HEK293 (cell line): ENCODE data around the gene TAX1BP1.

Experiments
- CTCF ChIP-seq: fragments of 450-650 bp; formaldehyde crosslinking; IDR thresholded peaks from 2 replicates; pipeline ENCODE4 v1.5.1; 2016; ENCODE audit warnings: missing biosample characterization, missing genetic modification characterization
- KLF16 ChIP-seq: fragments of 450-650 bp; formaldehyde crosslinking; IDR thresholded peaks from 2 replicates; pipeline ENCODE4 v1.5.1; 2017; ENCODE audit warnings: missing biosample characterization, missing genetic modification characterization
- ZBTB1 ChIP-seq: fragments of 450-650 bp; formaldehyde crosslinking; IDR thresholded peaks from 2 replicates; pipeline ENCODE4 v1.5.1; 2016; ENCODE audit warnings: missing biosample characterization, missing genetic modification characterization
- ZBTB26 ChIP-seq: fragments of 450-650 bp; formaldehyde crosslinking; optimal IDR thresholded peaks from 2 replicates; pipeline ENCODE3; 2016; ENCODE audit warnings: missing biosample characterization, mild to moderate bottlenecking, missing genetic modification characterization
- ZNF274 ChIP-seq, 2 experiments: fragments of 200-500 bp in 1 of 2; fragments of 450-650 bp in 1 of 2; sonication (Bioruptor generic) in 1 of 2; formaldehyde crosslinking in 1 of 2; IDR thresholded peaks; 2 replicates each; pipeline versions ENCODE4 v1.5.1 to v1.6.1; 2014 to 2016; ENCODE audit warnings: borderline replicate concordance in 1 of 2, inconsistent platforms in 1 of 2, low read length in 1 of 2, missing biosample characterization in 1 of 2, missing genetic modification characterization in 1 of 2
- ZNF530 ChIP-seq: fragments of 450-650 bp; formaldehyde crosslinking; IDR thresholded peaks from 2 replicates; pipeline ENCODE4 v1.5.1; 2016; ENCODE audit warnings: low read depth, missing biosample characterization, missing genetic modification characterization
- ZNF664 ChIP-seq: fragments of 450-650 bp; formaldehyde crosslinking; IDR thresholded peaks from 2 replicates; pipeline ENCODE4 v1.5.1; 2016; ENCODE audit warnings: missing biosample characterization, missing genetic modification characterization
- ZNF677 ChIP-seq: fragments of 450-650 bp; IDR thresholded peaks from 2 replicates; pipeline ENCODE4 v1.5.0; 2018; ENCODE audit warnings: missing biosample characterization, mild to moderate bottlenecking, missing genetic modification characterization, moderate library complexity

DNA sequence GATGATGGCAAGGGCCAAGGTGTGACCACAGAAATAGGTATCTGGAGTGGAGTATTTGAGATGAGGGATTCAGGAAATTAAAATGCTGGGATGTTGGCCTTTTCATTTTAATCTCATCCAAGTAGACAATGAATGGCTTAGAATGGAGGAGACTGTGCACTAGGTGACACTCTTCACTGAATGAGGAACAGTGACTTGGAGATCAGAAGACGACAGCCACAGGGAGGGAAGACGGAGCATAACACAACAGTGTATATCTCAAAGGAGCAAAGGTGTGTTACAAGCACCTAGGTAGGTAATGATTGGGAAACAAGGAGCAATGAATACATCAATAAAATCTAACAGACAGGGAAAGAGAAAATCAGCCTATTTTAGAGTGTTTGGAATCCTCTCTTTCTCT lies 4.1 kb upstream of the TAX1BP1 start:
- TF ChIP-seq ZBTB1 (tag by site-specific recombination) (no peak), ZNF664 (tag by site-specific recombination) (no peak), ZNF274 (IDR thresholded peaks at IDR 0.05; ENCODE audit: low read length) (no peak), ZNF274 (tag by site-specific recombination; IDR thresholded peaks at IDR 0.05; ENCODE audit: borderline replicate concordance) (no peak), ZBTB26 (tag by site-specific recombination) (no peak), CTCF (tag by site-specific recombination) (no peak), KLF16 (no peak), ZNF530 (tag by site-specific recombination) (no peak), ZNF677 (tag by site-specific recombination) (no peak)
